Activated naive CD4-positive, alpha-beta T cell treated with anti-CD3 and anti-CD28 coated beads, Interleukin-2, amount 50 U/mL, for 72 hours (primary cell): ENCODE results near the gene GRM5. TPM values are rescaled to one million over a fixed set of nuclear protein-coding genes. Genes with fewer than 3 reads are reported as not detected.

Source experiments
- ATAC-seq, 2 donors: fragments of 150-1000 bp; cut with Tn5 transposase; 2 replicates each; pipeline ENCODE4 v1.10.0; 2021; ENCODE audit warnings: mild to moderate bottlenecking in 2 of 2, moderate library complexity in 2 of 2
- DNase-seq, 2 donors: peaks; one replicate each; pipeline ENCODE4 v3.0.0; 2021 to 2022; ENCODE audit warnings: low spot score in 2 of 2
- H3K27ac Mint-ChIP-seq, 2 donors: one replicate each; pipeline ENCODE4 v1.8.0; 2022; ENCODE audit warnings: mild to moderate bottlenecking in 2 of 2, mixed read lengths in 2 of 2
- H3K36me3 Mint-ChIP-seq, 2 donors: one replicate each; pipeline ENCODE4 v1.8.0; 2022; ENCODE audit warnings: mixed read lengths in 2 of 2
- H3K9me3 Mint-ChIP-seq, 2 donors: one replicate each; pipeline ENCODE4 v1.8.0; 2022; ENCODE audit warnings: mixed read lengths in 2 of 2
- total RNA-seq, 2 donors: library from RNA; stranded (reverse); gene quantifications; one replicate each; pipeline ENCODE4 v1.2.3, GENCODE V29; 2022

Gene GRM5
- total RNA-seq, 2 donors from 2014 or later: not detected

GRCh38 chr11:88814076-88814475 lies 251.7 kb downstream of the GRM5 start:
- Mint-ChIP-seq H3K9me3 (peaks cover 0 to 5% of the 10 kb centered on the region in 2 donors), H3K27ac (no peak overlapping the region), H3K36me3 (no peaks in the 10 kb centered on the region)
- ATAC-seq (no peak), DNase-seq (no peak)

DNA sequence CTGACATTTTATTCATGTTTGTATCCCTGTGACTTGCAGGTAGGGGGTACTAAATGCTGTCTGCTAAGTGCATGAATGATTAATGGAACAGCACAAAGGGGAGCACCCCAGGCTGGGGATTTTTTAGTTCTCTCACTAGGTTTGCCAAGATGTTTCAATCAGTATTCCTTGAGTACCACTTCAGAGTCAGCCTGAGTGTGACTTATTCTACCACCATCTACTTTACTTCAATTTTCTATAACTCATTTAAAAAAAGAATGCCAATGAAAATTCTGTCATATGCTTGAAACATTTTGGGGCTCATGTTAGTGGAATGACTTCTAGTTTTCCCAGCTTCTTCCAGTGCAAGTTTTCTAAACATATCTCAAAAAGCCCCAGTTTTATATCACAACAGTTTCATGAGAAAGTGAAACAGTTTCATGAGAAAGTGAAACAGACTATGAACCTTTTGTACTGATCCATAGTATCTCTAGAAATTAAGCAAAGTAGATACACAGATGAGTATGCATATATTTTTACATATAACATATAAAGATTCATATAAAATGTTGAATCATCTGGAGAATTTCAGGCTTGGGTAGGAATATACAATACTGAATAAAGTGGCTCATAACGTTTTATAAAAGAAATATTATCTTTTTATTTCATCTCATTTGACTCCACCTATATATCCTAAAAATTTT lies 252.4 kb downstream of the GRM5 start:
- no peaks in the 10 kb centered on the region for H3K36me3 Mint-ChIP-seq
- H3K9me3 Mint-ChIP-seq: peaks cover 0 to 5% of the 10 kb centered on the region in 2 donors
- DNase-seq (no peak), ATAC-seq (peak; percentile 33 to 92)
- H3K27ac Mint-ChIP-seq: no peak overlapping the region

DNA sequence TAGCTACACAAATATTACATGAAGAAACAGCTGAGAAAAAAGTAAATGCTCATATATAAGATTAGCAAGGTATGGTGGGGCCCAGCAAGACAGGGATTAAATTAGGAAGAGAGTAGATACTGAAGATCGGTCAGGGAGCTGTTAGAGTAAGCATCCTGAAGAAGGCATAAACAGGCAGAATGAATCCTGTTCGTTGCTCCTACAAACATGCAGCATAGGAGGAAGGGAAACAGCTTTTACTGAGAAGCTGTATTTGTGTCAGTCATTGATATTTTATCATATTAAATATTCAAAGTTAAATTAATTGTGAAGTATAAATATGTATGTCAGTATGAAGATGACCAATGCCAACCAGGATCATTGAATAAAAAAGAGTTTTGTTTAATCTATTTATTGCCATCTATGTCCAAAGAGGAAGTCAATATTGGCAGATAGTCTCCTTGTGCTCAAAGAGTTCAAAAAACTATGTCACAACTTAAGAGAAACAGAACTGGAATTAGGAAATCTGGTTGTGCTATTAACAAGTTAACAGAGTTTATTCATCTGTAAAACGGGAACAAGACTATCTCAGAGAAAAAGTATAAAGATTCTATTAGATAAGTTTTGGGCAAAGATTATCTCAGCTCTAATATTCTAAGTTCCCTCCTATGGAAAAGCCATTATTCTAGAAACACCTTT lies 255.2 kb downstream of the GRM5 start:
- DNase-seq: no peak
- no peak for ATAC-seq
- Mint-ChIP-seq H3K36me3 (no peaks in the 10 kb centered on the region), H3K27ac (no peak overlapping the region), H3K9me3 (peaks cover 0 to 4% of the 10 kb centered on the region in 2 donors)

GRCh38 chr11:88809126-88809525 lies 256.7 kb downstream of the GRM5 start:
- DNase-seq (no peak), ATAC-seq (no peak)
- no peaks in the 10 kb centered on the region for H3K36me3 Mint-ChIP-seq
- H3K27ac Mint-ChIP-seq: no peak overlapping the region
- no peaks in the 10 kb centered on the region for H3K9me3 Mint-ChIP-seq

- Mint-ChIP-seq H3K36me3 (no peaks in the 10 kb centered on the region), H3K9me3 (no peaks in the 10 kb centered on the region), H3K27ac (no peak overlapping the region)
- DNase-seq (no peak), ATAC-seq (no peak)
Observed at GRCh38 chr11:88807349-88807748, 258.4 kb downstream of the GRM5 start.

DNA sequence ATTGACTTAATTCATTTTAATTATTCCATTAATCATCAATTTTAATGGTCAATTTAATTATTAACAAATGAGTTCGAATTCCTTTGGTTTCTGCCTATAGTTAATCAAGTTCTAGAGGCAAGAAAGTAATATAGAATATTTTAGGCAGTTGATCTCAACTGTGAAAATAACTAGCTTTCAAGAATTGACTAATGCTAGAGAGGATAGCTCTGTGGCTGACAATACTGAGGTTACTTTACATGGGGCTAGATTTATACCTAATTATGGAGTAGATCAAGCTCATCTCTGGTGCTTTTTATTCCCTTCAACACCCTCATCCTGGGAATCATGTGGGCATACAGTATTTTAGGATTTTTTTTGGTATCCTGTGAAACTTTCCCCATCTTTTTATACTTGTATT lies 259.4 kb downstream of the GRM5 start:
- Mint-ChIP-seq H3K36me3 (no peaks in the 10 kb centered on the region), H3K27ac (no peak overlapping the region), H3K9me3 (no peaks in the 10 kb centered on the region)
- ATAC-seq: no peak
- DNase-seq: no peak

- Mint-ChIP-seq H3K36me3 (no peaks in the 10 kb centered on the region), H3K27ac (no peak overlapping the region), H3K9me3 (no peaks in the 10 kb centered on the region)
- no peak for ATAC-seq
- DNase-seq: no peak
Observed at GRCh38 chr11:88801484-88802123, 264.2 kb downstream of the GRM5 start.

DNA sequence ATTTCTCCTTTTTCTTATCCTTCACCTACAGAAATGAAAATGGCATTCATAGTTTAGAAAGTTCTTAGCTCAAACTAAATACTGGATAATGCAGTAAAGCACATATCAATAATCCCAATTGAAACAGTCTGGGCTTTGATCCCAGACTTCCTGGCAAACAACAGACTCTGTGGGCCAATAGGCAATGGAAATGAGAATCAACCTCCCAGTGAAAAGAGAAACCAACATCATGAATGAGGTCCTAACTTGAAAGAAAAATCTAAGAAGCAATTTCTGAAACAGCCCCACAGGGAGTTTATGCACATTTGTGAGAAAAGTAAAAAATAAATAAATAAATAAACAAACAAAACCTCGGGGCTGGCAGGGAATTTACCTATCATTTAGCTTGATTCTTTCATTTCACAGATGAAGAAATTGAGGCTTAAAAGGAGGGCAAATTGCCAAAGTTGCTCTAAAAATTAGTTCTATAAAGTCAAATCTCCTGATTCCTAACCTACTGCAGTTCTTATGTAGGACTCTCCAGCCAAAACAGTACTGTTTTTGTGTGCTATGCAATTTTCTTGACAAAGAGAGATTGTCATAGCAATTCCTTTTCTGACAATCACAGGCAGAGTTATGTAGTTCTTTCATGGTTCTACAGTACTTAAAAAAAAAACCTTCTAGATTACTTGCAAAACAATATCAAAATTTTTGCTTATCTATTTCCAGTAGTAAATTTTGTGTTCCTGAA lies 265.8 kb downstream of the GRM5 start:
- Mint-ChIP-seq H3K9me3 (peaks cover 0 to 3% of the 10 kb centered on the region in 2 donors), H3K36me3 (no peaks in the 10 kb centered on the region), H3K27ac (no peak overlapping the region)
- DNase-seq: no peak
- ATAC-seq: no peak

GRCh38 chr11:88790182-88790581 lies 275.6 kb downstream of the GRM5 start:
- Mint-ChIP-seq H3K9me3 (peaks cover 3 to 5% of the 10 kb centered on the region in 2 donors), H3K36me3 (peaks cover 0 to 6% of the 10 kb centered on the region in 2 donors), H3K27ac (no peak overlapping the region)
- no peak for ATAC-seq
- no peak for DNase-seq

DNA sequence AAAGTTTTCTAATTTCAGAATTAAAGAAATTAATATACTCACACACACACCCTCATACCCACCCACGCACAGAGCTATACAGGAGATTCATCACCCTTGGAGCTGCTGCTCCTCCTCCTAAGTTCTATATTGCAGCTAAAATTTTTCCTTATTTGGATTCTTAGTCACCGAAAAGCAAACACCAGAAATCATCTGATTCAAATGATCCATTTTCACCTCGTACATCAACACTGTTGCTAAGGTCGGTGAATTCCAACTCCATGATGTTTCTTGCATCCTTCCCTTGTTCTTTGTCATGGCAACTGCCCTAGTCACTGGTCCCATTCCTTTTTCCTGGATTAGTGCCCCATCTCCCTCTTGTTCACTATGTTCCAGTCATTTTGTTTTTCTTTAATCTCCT lies 286.2 kb downstream of the GRM5 start:
- no peak for DNase-seq
- ATAC-seq: no peak
- Mint-ChIP-seq H3K36me3 (peaks cover 0 to 24% of the 10 kb centered on the region in 2 donors), H3K9me3 (peaks cover 21 to 26% of the 10 kb centered on the region in 2 donors), H3K27ac (no peak overlapping the region)

GRCh38 chr11:88770475-88771079 lies 295.2 kb downstream of the GRM5 start:
- H3K27ac Mint-ChIP-seq: no peak overlapping the region
- no peak for ATAC-seq
- no peak for DNase-seq
- peaks cover 9 to 17% of the 10 kb centered on the region in 2 donors for H3K9me3 Mint-ChIP-seq
- H3K36me3 Mint-ChIP-seq: peaks cover 0 to 9% of the 10 kb centered on the region in 2 donors

GRCh38 chr11:88744140-88744539 lies 321.6 kb downstream of the GRM5 start:
- ATAC-seq: no peak
- no peak for DNase-seq
- H3K27ac Mint-ChIP-seq: no peak overlapping the region
- peaks cover 0 to 8% of the 10 kb centered on the region in 2 donors for H3K36me3 Mint-ChIP-seq
- peaks cover 2 to 9% of the 10 kb centered on the region in 2 donors for H3K9me3 Mint-ChIP-seq

- no peak for ATAC-seq
- no peak for DNase-seq
- Mint-ChIP-seq H3K9me3 (no peaks in the 10 kb centered on the region), H3K36me3 (no peaks in the 10 kb centered on the region), H3K27ac (no peak overlapping the region)
Observed at GRCh38 chr11:88739524-88739923, 326.3 kb downstream of the GRM5 start.

GRCh38 chr11:88709567-88709966 lies 356.2 kb downstream of the GRM5 start:
- ATAC-seq (no peak), DNase-seq (no peak)
- Mint-ChIP-seq H3K9me3 (peaks cover 5 to 9% of the 10 kb centered on the region in 2 donors), H3K27ac (no peak overlapping the region), H3K36me3 (no peaks in the 10 kb centered on the region)

DNA sequence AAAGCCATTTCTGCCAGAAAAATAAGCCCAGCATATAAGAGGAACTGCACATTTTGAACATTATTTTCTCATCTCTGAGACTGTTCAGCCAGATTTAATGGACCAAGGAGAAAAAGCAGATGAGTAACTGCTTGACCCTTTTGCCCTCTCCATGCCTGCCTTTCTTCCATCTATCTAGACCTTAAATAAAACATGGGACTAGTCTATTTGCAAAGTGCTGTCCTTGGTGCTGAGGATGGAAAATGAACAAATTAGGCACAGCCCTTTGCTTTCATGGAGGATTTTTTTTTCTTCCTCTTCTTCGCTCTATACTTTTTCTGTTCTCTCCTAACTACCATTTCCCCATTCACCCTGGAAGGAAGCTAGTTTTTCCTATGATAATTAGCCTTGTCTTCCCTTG lies 361.3 kb downstream of the GRM5 start:
- H3K36me3 Mint-ChIP-seq: no peaks in the 10 kb centered on the region

DNA sequence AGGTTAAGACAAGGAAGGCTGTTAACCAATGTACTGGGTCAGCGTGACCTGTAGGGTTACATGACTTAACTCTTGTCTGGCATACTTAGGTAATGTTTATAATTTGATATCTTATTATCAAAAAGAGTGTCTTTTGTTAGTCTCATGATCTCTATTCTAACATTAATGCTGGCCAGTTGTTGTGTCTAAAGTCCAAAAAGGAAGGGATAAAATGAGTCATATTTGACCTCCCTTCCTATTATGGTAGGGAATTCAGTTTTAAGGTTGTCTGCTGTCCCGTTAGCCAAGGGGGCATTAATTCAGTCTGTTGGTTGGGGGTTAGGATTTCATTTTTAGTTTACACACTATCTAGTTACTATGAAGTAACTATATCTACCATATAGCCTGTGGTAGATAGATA lies 364.0 kb downstream of the GRM5 start:
- no peaks in the 10 kb centered on the region for H3K36me3 Mint-ChIP-seq
- H3K9me3 Mint-ChIP-seq: peaks cover 9 to 10% of the 10 kb centered on the region in 2 donors
- H3K27ac Mint-ChIP-seq: no peak overlapping the region
- ATAC-seq (no peak), DNase-seq (no peak)

More for the DNA sequence above, 361.3 kb downstream of the GRM5 start:
- H3K27ac Mint-ChIP-seq: no peak overlapping the region
- DNase-seq (no peak), ATAC-seq (no peak)
- H3K9me3 Mint-ChIP-seq: peaks cover 9 to 10% of the 10 kb centered on the region in 2 donors

DNA sequence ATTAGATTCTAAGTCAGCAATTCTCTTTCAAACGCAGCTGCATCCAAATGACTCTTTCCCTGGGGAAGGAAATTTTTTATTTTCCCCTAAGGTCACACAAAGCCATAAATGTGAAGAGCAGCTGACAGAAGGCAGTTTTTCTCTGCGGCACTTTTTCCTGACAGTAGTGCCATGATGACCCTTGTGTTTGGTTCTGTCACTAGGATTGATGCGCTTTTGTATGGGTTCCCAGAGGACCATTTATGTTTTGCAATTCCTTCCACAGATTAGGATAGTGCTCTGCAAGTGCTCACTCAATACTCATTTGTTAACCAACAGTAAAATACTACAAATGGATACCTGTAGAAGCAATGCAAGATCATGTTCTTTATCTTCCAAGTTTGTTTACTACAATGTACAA lies 368.6 kb downstream of the GRM5 start:
- no peak for DNase-seq
- Mint-ChIP-seq H3K36me3 (no peaks in the 10 kb centered on the region), H3K27ac (no peak overlapping the region), H3K9me3 (peaks cover 0 to 4% of the 10 kb centered on the region in 2 donors)
- ATAC-seq: no peak
